ENCODE measurements around the gene INSYN2B.
"Not testable (repeated sequence)": the region's sequence is repeated elsewhere in the genome, so short reads cannot be mapped to it uniquely, and the experiment has no call there.

INSYN2B gene

DNA sequence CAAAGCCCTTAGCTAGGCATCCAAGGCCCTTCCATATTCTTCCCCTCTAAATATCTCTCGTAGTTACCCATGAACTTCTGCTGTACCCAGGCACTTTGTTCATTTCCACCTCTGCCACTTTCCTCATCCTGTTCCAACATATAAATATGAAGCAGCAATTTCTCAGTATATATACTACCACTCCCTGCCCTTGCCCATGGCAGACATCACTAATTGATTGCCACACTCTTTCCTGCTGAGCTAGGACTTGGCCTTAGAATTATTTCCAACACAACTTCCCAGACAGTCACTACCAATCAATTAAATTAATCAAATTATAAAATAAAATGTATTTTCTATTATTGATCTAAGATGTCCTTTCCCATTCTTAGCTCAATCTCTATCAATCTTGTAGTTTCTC is 8.5 kb downstream of the INSYN2B start:
- DNase-seq (ENCODE audit: low read depth) = no peak

GRCh38 chr5:169970911-169971765 is 9.2 kb downstream of the INSYN2B start:
- DNase-seq (ENCODE audit: low read depth) = no peak

GRCh38 chr5:169970339-169970738 is 10.0 kb downstream of the INSYN2B start:
- DNase-seq (ENCODE audit: low read depth) = no peak

GRCh38 chr5:169964246-169964645 is 16.0 kb downstream of the INSYN2B start:
- no peak for DNase-seq (ENCODE audit: low read depth)

DNA sequence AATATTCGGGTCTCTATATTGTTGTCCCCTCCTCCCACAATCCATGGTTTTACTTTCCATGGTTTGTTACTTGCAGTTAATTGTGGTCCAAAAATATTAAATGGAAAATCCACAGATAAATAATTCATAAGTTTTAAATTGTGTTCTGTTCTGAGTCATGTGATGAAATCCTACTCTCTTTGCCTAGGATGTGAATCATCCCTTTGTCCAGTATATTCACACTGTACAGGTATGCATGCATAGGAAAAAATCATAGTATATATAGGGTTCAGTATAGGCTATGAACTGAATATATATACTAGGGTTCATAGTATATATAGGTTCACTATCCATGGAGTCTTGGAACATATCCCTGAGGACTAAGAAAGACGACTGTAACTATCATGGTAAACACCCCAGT is 19.6 kb downstream of the INSYN2B start:
- DNase-seq (ENCODE audit: low read depth) = no peak

GRCh38 chr5:169958278-169958677 is 22.0 kb downstream of the INSYN2B start:
- no peak for DNase-seq (ENCODE audit: low read depth)

GRCh38 chr5:169956756-169957155 is 23.5 kb downstream of the INSYN2B start:
- no peak for DNase-seq (ENCODE audit: low read depth)

DNA sequence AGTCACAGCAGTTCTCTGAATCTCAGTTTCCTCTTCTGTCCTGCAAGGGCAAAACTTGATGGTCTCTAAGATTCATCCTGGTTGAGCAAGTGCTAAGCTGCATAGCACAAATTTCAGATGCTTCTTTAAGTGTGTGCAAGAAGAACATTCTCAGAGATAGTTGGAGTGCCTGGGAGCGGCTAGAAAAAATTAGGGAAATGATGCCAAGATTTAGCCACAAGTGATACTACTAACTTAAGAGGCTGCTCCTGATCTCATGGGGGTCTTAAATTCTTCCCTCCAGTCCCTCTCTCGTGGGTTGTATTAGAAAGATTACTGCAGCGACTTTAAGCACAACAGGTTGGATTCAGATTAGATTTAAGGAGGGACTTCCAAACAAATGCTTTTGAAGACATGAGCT is 24.2 kb downstream of the INSYN2B start:
- DNase-seq (ENCODE audit: low read depth) = no peak

- DNase-seq (ENCODE audit: low read depth) = no peak
These were observed 25.5 kb downstream of the INSYN2B start for GRCh38 chr5:169954786-169955185.

DNA sequence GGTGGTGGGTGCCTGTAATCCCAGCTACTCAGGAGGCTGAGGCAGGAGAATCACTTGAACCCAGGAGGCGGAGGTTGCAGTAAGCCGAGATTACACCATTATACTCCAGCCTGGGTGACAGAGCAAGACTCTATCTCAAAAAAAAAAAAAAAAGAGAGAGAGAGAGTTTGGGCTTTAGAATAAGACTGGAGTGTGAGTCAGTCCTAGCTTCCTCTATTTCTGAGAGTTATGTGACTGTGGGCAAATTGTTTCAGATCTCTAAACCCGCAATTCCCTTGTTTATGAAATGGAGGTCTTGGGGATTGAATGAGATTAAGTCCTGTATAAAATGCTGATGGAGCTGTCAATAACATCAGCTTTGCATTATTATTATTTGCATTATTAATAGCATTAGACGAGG is 27.1 kb downstream of the INSYN2B start:
- DNase-seq (ENCODE audit: low read depth) = not testable (repeated sequence)

DNA sequence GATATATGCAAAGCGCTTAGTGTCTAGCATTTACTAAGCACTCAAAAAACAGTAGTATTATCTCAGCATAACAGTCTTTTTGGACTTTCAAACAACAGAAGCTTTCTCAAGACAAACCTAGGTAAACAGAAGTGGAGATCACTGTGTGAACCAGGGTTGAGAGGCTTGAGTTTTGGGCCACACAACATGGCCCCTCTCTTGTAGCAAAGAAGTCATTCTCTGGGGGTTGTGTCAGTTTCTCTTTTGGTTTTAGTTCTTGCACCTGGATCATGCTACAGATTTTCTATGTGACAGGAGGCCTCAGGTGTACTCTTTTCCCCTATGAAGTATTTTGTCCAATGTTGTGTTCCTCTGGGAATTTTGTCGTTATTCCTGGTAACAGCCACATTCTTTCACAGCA is 30.0 kb downstream of the INSYN2B start:
- DNase-seq (ENCODE audit: low read depth) = no peak

GRCh38 chr5:169946743-169947295 is 33.5 kb downstream of the INSYN2B start:
- no peak for DNase-seq (ENCODE audit: low read depth)

DNA sequence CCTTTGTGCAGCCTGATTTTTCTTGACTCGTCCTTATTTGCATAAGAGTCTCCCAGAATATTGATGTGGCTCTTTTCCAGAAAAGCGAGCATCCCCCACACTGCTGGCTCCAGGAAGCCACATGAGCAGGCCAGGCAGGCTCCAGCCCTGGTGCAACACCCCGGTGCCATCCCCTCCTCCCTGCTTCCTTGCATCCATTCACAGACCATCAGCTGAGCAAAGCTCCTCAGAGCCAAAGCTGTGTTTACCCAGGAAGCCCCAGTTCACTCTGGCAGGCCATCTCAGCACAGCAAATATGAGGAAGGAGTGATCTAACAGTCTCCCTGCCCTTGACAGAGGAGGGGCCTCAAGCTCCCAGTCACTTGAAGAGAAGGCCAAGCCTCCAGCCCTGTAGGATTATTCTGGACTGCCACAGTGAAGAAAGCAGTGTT is 34.4 kb downstream of the INSYN2B start:
- DNase-seq (ENCODE audit: low read depth) = no peak

DNA sequence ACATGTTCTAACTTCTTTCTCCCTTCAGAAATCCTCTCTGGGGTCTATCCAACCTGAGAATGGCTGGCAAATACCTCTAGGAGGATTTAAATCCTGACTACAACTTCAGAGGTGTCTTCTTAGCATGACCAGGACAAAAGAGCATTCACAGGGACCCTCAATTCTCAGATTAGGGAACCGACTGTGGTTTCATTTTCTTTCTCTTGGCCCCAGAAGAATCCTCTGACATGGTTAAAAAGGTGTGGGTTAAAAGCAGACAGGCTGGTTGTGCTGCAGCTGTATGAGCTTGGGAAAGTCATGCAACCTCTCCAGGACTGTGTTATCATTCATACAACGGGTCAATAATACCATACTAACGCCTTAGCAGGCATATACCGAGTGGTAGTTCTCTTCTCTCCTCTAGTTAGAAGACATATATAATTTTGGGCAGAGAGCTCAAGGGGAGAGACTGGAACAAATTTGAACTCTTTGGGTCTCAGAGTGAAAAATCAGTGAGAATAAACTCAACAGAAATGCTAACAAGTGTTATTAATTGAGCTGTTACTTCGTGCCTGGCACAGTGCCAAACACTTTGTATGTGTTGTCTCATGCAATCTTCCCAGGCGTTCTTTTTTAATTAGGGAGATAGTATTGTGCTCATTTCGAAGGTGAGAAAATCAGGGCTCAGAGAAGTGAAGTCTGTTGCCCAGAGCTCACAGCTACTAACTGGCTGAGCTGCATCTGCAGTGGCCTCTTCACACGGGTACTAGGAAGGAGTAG is 35.2 kb downstream of the INSYN2B start:
- no peak for DNase-seq (ENCODE audit: low read depth)

DNA sequence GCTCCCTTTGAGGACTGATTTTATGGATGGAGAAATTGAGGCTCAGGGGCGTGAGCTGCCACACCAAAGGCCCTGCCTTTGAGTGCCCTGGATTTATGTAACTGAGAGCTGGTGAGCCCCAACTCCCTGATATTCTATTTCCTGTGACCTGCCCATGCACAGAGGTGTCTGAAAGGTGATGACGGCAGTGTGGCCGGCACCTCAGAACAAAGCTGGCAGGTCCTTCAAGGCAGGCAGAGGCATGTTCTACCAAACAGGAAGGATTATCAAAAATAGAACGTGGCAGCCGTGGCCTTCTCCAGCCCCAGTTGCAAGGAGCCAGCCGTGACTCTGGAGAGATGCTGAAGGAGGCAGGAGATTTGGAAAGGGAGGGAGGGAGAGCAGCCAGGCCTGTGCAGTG is 36.2 kb downstream of the INSYN2B start:
- DNase-seq (ENCODE audit: low read depth) = no peak

- DNase-seq (ENCODE audit: low read depth) = no peak
These were observed 37.3 kb downstream of the INSYN2B start for GRCh38 chr5:169943026-169943425.

GRCh38 chr5:169942181-169942580 is 38.1 kb downstream of the INSYN2B start:
- no peak for DNase-seq (ENCODE audit: low read depth)

DNA sequence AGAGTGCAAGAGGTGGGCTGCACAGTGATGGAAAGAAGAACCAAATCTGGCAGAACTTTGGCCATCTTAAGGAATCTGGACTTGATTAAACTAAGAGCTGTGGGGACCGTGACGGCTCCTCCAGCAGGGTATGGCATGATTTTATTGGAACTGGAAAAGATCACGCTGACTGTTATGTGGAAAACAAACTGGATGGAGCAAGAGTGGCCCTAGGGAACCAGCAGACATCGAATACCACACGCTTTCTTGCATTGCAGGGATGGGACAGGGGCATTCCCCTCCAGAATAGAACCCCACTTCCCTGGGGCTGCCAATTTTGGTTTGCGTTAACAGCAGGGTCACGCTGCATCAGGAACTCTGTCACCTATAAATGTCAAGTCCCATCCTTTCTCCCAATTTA is 38.8 kb downstream of the INSYN2B start:
- no peak for DNase-seq (ENCODE audit: low read depth)

DNA sequence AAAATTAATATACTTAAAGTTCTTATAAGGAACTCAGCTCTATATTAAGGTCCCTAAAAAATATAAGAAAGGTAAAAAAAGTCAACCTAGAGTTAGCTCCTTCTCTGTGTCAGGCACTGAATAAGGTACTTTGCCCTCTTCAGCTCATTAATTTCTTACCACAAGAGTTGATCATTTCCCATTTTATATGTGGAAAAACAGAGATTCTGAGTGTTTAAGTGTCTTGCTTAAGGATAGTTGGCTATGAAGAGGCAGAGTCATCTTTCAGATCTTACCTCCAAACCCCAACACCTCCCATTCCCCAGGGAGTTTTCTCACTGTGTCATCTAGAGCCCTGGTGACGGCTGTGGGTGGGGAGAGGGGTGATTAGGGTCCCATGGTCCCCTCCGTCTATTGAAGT is 40.6 kb downstream of the INSYN2B start:
- DNase-seq (ENCODE audit: low read depth) = no peak

DNA sequence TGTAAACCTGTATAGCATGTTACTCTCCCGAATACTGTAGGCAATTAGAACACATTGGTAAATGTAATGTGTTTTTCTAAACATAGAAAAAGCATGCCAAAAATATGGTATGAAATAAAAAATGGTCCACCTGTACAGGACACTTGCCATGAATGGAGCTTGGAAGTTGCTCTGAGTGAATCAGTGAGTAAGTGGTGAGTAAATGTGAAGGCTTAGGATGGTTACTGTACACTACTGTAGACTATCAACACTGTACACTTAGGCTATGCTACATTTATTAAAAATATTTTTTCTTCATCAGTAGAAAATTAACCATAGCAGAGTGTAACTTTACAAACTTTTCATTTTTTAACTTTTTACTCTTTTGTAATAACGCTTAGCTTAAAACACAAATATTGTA is 41.9 kb downstream of the INSYN2B start:
- DNase-seq (ENCODE audit: low read depth) = no peak

DNA sequence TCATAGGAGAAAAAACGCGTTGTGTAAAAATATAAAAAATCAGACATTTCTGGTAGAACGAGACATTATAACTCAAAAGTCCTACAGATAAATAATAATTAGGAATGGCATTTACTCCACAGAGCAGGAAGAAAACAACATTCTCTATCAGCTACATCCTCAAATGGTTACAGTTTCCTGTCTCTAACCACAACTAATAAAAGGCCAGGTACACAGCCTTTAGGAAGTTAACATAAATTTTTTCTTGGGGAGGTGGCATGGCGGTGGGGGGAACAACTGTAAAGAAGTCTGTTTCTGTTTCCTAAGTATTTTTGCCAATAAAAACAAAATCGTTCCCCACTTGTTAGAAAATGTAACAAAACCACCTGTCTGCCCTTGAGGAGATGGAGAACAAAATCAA is 44.5 kb downstream of the INSYN2B start:
- DNase-seq (ENCODE audit: low read depth) = no peak

- DNase-seq (ENCODE audit: low read depth) = no peak
These were observed 45.3 kb downstream of the INSYN2B start for GRCh38 chr5:169934990-169935389.

DNA sequence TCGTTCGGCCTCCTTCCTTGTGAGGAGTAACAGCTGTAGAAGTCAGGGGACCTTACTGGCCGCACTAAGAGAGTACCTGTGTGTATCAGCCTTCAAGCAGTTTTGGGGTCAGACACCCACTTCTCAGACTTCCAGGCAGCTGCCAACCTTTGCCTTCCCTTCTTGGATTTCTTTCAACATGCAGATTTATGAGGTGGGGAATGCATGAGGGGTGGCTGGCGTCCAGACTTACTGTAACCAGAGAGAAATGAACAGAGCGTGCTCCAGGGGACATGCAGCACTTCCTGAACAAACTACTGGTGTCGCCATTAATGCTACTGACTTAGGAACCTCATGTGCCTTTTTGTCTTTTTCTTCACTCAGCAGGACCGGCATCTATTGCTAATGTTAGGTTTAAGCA is 46.7 kb downstream of the INSYN2B start:
- DNase-seq (ENCODE audit: low read depth) = no peak

Data from activated T-cell treated with anti-CD3 and anti-CD28 coated beads for 48 hours (primary cell).